ENCODE measurements around the gene RUNX1. TPM values are rescaled to one million over a fixed set of nuclear protein-coding genes. Genes with fewer than 3 reads are reported as not detected.
A peak's percentile ranks its signal among the peaks of the same experiment; 100 is the strongest.

RUNX1 gene
- polyA plus RNA-seq, 3 donors = 6.2 to 49.7 (median 8.7) TPM

DNA sequence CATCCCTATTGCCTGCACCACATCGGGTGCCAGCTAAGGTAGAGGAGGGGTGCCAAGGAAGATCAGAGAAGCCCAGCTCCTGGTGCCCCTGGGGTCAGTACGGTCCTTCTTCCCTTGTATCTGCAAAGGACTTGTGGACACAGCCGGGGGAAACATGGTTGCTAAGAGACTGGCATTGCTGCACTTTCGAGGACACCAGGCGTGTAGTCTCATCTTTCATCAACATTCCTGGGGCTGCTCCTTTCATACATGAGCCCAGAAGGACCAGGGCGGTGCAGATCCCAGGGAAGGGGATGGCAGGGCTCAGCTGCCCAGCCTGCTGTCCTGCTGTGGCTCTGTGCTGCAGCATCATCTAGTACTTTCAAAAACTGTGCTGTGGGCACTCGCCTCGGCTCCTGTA, 61.0 kb downstream of the RUNX1 start:
- H2AFZ ChIP-seq (ENCODE audit: insufficient read depth, low read depth, low read length, poor library complexity, severe bottlenecking) = no peak overlapping the region
- Mint-ChIP-seq H3K4me3 (no peak overlapping the region), H3K27ac (peak overlapping the region in 2 of 7 donors; percentile 2 to 4), H3K36me3 (peaks cover 42 to 43% of the 10 kb centered on the region in 2 donors), H3K27me3 (ENCODE audit: low read depth in 3 of 3) (peaks cover 0 to 3% (median 0%) of the 10 kb centered on the region in 3 donors), H3K9me3 (no peaks in the 10 kb centered on the region), H3K4me1 (peaks cover 73% of the 10 kb centered on the region)
- no peaks in the 10 kb centered on the region for H3K27me3 ChIP-seq (ENCODE audit: control insufficient read depth in 2 of 2, insufficient read depth in 2 of 2, low read length in 2 of 2)
- H3K36me3 ChIP-seq (replicated peaks in 1 of 2; ENCODE audit: control insufficient read depth in 1 of 2, insufficient read depth in 2 of 2, low read length in 2 of 2) = peaks cover 2 to 34% of the 10 kb centered on the region in 2 donors
- H3K4me3 ChIP-seq (replicated peaks in 1 of 3; ENCODE audit: low read depth in 2 of 3, low read length in 3 of 3) = no peak overlapping the region
- intact Hi-C loops (cut with micrococcal nuclease) = loop anchor here in 1 of 2 donors (5.0 kb wide), 2 partner anchors 51 to 81 kb away; no protein-coding TSS in a partner anchor
- TF ChIP-seq, protein P1, sequence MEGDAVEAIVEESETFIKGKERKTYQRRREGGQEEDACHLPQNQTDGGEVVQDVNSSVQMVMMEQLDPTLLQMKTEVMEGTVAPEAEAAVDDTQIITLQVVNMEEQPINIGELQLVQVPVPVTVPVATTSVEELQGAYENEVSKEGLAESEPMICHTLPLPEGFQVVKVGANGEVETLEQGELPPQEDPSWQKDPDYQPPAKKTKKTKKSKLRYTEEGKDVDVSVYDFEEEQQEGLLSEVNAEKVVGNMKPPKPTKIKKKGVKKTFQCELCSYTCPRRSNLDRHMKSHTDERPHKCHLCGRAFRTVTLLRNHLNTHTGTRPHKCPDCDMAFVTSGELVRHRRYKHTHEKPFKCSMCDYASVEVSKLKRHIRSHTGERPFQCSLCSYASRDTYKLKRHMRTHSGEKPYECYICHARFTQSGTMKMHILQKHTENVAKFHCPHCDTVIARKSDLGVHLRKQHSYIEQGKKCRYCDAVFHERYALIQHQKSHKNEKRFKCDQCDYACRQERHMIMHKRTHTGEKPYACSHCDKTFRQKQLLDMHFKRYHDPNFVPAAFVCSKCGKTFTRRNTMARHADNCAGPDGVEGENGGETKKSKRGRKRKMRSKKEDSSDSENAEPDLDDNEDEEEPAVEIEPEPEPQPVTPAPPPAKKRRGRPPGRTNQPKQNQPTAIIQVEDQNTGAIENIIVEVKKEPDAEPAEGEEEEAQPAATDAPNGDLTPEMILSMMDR (IDR thresholded peaks at IDR 0.05) = no peak
- DNase-seq = no peak
- peak overlapping the region in 1 of 2 donors; percentile 2 for H3K27ac ChIP-seq (ENCODE audit: low read depth in 1 of 2, low read length in 2 of 2)
- H3K9me3 ChIP-seq (replicated peaks in 1 of 2; ENCODE audit: control insufficient read depth in 1 of 2, insufficient read depth in 1 of 2, low read length in 2 of 2) = no peaks in the 10 kb centered on the region
- no peak overlapping the region for H3K4me2 ChIP-seq (replicated peaks; ENCODE audit: extremely low read depth, low read length, poor library complexity, severe bottlenecking)
- peaks cover 27 to 41% of the 10 kb centered on the region in 2 donors for H3K4me1 ChIP-seq (ENCODE audit: control insufficient read depth in 1 of 2, insufficient read depth in 2 of 2, low read length in 2 of 2)
- 90% methylated on average over 8 of the region's 8 CpGs for WGBS (ENCODE audit: insufficient coverage)
- H4K20me1 ChIP-seq (ENCODE audit: insufficient read depth, low read length) = peaks cover 100% of the 10 kb centered on the region
- H3K79me2 ChIP-seq (ENCODE audit: insufficient read depth, low read length) = peaks cover 99% of the 10 kb centered on the region
- H3K9ac ChIP-seq (ENCODE audit: insufficient read depth, low read length, poor library complexity, severe bottlenecking) = no peak overlapping the region

DNA sequence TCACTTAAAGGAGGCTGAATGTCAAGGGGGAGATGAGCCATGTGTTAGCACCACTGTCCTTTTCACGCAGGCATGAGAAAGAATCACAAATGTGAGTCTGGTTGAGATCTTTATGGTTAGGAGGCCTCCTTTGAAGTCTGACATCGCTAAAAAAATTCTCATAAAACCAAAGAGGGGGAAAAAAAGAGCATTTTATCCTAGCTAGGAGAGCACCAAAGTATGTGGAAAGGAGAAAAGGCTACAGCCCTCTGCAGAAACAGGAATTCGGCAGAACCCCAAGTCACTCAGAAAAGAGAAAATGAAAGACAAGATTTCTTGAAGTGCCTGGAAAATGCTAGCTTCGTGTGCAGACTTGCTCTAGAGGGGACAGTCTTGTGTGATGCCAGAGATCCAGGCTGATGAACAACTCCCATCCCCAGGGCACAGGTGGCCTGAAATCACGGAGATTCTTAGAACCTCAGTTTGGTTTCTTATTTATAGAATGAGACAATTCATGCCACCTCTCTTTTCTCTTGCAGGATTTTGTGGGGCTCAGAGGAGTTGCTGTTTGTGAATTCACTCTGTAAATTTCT, 61.5 kb downstream of the RUNX1 start:
- no peak for DNase-seq
- H3K9ac ChIP-seq (ENCODE audit: insufficient read depth, low read length, poor library complexity, severe bottlenecking) = no peak overlapping the region
- H3K4me3 ChIP-seq (replicated peaks in 1 of 3; ENCODE audit: low read depth in 2 of 3, low read length in 3 of 3) = no peak overlapping the region

More for the DNA sequence above, 61.5 kb downstream of the RUNX1 start:
- Mint-ChIP-seq H3K36me3 (peaks cover 43 to 45% of the 10 kb centered on the region in 2 donors), H3K4me1 (peaks cover 77% of the 10 kb centered on the region), H3K9me3 (no peaks in the 10 kb centered on the region), H3K27me3 (ENCODE audit: low read depth in 3 of 3) (peaks cover 0 to 3% (median 0%) of the 10 kb centered on the region in 3 donors), H3K4me3 (no peak overlapping the region), H3K27ac (peak overlapping the region in 5 of 7 donors; percentile 6 to 76 (median 26))
- Histone ChIP-seq H3K4me2 (replicated peaks; ENCODE audit: extremely low read depth, low read length, poor library complexity, severe bottlenecking) (no peak overlapping the region), H3K9me3 (replicated peaks in 1 of 2; ENCODE audit: control insufficient read depth in 1 of 2, insufficient read depth in 1 of 2, low read length in 2 of 2) (no peaks in the 10 kb centered on the region), H3K36me3 (replicated peaks in 1 of 2; ENCODE audit: control insufficient read depth in 1 of 2, insufficient read depth in 2 of 2, low read length in 2 of 2) (peaks cover 2 to 39% of the 10 kb centered on the region in 2 donors), H3K27ac (ENCODE audit: low read depth in 1 of 2, low read length in 2 of 2) (peak overlapping the region in 1 of 2 donors; percentile 2), H3K27me3 (ENCODE audit: control insufficient read depth in 2 of 2, insufficient read depth in 2 of 2, low read length in 2 of 2) (no peaks in the 10 kb centered on the region), H2AFZ (ENCODE audit: insufficient read depth, low read depth, low read length, poor library complexity, severe bottlenecking) (no peak overlapping the region), H3K4me1 (ENCODE audit: control insufficient read depth in 1 of 2, insufficient read depth in 2 of 2, low read length in 2 of 2) (peaks cover 27 to 41% of the 10 kb centered on the region in 2 donors), H4K20me1 (ENCODE audit: insufficient read depth, low read length) (peaks cover 100% of the 10 kb centered on the region), H3K79me2 (ENCODE audit: insufficient read depth, low read length) (peaks cover 98% of the 10 kb centered on the region)
- intact Hi-C loops (cut with micrococcal nuclease) = loop anchor here in 1 of 2 donors (5.0 kb wide), 2 partner anchors 50 to 80 kb away; no protein-coding TSS in a partner anchor
- TF ChIP-seq, protein P1 (IDR thresholded peaks at IDR 0.05) = no peak
- 42% methylated on average over 2 of the region's 5 CpGs for WGBS (ENCODE audit: insufficient coverage)
